ENCODE measurements around the gene KRT12.
"Not testable (repeated sequence)": the region's sequence is repeated elsewhere in the genome, so short reads cannot be mapped to it uniquely, and the experiment has no call there.

Gene KRT12

DNA sequence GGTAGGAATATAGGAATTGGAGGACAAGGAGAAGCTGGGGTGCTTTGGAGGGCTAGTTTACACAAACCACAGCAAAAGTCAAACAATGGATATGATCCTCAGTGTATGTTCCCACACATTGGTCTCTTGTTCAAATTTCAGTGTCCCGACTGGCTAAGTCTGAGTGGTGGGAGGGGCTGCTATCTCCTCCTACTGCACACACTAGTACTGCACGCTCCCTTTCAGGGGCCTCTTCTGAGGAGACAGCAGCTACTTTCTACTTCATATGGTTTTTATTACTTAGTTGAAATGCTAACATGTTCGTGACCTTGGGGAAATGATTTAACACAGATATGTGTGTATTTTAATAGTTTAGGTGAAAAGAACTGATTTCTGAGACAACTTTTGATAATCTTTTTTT lies 25.8 kb downstream of the KRT12 start:
- DNase-seq, result no peak

DNA sequence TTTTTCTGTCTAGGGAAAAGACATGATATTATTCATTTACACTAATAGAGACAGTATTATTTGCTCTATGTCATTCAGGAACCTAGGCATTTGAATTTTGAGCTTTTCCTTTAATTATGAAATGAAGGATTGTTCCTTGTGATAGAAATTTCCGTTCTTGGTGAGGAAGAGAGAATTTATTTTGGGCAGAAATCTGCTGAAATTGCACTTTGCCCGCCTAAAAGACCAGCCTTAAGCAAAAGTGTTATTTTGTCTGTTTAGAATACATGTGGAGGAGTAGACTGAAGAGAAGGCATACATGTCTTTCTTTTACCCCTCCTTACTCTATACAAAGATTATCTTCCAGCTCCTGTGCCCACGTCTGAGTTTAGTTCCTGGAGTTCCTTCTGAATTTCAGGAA lies 27.8 kb downstream of the KRT12 start:
- DNase-seq, result no peak

GRCh38 chr17:40836020-40836419 lies 31.0 kb downstream of the KRT12 start:
- no peak for DNase-seq

DNA sequence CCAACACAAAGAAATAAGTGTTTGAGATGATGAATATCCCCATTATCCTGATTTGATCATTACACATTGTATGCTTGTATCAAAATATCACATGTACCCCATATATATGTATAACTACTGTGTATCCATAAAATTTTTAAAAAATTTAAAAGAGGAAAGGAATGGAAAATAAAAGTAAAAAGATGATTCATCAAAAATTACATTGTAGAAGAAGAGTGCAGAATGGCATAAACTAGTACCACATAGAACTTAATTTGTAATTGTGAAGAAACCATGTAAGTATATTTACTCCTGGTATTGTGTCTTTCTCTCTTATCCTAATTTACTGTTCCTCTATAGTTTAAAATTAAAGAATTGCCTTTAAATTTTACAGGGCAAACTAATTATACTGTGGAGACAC lies 33.1 kb downstream of the KRT12 start:
- no peak for DNase-seq

DNA sequence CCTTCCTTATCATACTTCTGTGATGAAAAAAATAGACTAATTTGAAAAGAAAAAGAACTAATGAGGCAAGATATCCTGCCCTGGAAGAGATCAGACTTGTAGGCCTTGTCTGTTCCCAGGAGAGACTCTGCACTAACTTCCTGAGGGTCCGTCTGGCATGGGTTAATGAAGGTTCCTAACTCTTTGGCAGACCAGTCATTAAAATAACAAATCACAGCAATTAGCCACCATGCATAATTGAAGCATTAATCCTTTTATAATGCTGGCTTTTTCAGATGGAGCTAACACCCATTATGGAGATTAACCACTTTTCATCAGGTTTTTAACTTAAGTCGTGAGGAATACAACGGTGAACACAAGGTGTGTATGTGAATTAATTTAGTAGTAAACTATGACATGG lies 34.2 kb downstream of the KRT12 start:
- no peak for DNase-seq

- no peak for DNase-seq
Measured at GRCh38 chr17:40830085-40830776, 36.8 kb downstream of the KRT12 start.

GRCh38 chr17:40828454-40829044 lies 38.5 kb downstream of the KRT12 start:
- DNase-seq, result no peak

DNA sequence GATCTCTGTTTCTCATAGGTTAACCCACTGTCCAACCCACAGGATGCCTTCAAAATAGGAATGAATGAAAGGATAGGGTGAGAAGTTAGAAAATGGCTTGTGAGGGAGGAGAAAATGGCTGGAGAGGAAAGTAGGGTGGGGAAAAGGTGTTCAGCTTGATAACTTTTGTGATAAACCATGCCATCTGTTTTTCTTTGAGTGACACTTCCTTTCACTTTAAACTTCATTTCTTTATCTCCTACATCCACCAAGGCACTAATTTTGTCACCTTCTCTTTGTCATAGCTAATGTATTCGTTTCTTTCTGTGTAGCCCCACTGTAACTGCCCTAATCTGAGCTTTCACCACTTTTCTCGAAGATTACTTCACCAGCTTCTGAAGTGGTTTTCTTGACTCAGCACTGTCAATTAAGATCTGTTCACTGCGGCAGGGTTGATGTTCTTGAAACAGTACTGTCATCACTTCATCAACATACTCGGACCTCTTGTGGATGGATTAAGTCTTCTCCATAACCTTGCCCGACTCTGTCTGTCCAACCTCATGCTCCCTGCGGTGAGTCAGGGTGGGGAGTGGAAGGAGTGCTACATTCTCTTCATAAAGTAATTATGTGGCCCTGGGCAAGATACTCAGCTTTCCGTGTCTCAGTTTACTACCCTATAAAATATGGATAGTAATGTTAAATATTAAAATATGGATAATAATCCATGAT lies 39.1 kb downstream of the KRT12 start:
- DNase-seq, result no peak

DNA sequence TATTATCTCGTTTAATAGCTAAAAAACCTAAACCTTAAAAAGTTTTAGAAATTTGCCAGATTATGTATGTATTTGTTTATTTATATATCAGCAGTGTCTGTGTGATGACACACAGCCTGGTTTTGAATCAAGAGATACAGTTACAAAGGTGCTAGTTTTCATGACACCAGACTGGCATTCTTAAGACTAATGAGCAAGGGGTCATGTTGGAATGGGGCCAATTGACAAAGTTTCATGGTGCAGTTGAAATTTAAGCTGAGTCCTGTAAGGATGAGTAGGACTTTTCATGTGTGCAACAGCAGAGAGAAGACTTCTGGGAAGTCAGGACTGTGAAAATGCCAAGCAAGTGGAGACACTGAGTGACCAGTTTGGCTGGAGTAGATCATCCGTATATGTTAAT lies 41.4 kb downstream of the KRT12 start:
- DNase-seq, result no peak

DNA sequence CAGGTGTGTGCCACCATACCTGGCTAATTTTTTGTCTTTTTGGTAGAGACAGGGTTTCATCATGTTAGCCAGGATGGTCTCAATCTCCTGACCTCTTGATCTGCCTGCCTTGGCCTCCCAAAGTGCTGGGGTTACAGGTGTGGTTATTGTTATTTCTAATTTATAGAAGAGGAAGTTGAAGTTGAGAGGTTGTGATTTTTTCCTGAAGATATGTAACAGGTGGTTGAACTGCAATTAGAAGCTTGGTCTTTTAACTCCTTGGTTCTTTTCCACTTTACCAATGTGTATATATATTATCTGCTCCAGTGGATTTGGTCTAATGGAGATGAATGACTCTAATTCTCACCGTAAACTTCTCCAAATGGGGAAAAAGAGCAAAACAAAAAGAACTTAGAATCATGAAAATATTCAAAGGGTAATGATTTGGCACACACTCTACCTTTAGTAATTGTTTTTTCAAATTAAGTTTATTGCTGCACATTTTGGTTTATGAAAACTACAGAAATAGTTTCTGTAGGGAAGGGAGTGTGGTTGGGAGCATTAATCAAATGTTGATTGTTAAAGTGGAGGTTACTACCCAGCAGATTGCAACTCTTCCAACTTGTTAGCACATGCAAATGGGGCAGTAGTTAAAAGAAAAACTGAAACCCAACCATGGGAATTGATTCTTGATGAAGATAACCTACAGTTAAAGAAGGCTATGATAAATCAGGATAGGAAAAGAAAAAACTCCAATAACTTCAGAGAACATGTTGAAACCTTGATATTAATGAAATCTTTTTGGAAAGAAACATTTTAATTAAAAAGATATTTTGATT lies 42.8 kb downstream of the KRT12 start:
- no peak for DNase-seq

GRCh38 chr17:40822132-40822812 lies 44.8 kb downstream of the KRT12 start, which contains the start of gene KRT10:
TSS of gene KRT10 (minus strand) at chr17:40822614. CDS start at chr17:40822585, 29 bp downstream.
- DNase-seq, result no peak

DNA sequence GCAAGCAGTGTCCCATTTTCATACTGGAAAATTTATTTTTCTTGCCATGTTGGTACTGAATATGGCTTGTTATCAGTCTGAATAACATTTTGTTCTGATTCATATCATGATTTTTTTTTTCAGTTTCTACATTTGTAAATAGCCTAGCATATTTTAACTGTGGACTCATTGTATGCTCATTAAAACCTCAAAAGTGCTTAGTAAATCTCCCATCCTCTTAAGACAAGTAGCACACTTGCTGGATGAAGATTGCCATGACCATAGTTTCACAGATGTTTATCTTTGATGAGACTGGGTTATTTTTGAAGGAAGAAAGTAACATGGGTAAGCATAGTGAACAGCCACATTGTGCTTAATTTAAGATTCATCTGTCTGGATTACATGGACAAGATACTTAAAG lies 45.5 kb downstream of the KRT12 start:
- no peak for DNase-seq

- DNase-seq, result no peak
Measured at GRCh38 chr17:40820228-40820838, 46.7 kb downstream of the KRT12 start.

DNA sequence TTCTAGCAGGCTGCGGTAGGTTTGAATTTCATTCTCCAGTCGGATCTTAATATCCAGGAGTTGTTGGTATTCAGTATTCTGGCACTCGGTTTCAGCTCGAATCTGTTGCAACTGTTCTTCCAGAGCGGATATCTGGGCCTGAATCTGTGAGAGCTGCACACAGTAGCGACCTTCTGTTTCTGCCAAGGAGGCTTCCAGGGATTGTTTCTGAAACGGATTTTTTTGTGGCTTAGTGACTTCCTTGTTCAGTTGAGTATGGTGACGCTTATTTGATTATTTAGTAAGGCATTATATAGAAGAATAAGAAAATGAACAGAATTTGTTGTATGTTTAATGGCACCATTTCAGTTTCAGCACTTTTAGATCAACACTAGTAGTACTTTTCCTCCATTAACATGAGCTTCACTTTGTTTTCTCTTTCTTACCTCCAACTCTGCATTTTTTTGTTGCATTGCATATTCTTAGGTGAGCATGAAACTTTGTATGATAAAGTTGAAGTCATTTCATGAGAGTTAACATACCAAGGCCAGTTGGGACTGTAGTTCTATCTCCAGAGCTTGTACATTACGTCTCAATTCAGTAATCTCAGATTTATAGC lies 47.4 kb downstream of the KRT12 start:
- no peak for DNase-seq

DNA sequence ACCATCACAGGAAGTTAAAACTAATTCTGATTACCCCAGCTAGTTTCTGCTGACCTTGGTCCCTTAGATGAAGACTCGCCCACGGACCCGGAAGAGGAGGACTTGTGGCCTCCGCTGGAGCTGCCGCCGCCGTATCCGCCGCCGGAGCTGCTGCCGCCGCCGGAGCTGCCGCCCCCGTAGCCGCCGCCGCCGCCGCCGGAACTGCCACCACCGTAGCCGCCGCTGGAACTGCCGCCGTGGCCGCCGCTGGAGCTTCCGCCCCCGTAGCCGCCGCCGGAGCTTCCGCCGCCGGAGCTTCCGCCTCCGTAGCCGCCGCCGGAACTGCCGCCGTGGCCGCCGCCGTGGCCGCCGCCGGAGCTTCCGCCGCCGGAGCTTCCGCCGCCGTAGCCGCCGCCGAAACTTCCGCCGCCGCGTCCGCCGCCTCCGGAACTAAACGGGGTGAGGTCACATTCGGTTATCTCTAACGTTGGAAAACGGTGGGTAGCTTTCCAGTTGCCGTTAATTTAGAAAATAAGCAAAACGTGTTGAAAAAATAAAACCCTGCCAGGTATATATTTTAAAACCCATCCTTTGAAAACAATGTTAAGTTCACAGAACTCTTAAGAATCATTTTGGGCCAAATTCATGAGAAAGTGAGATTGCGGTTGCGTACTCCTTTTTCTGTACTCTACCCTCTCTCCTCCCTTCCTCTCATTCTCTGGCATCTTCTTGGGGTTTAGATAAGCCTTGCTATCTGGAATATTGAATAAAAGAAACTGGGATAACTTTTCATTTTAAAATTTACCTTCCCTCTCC lies 48.1 kb downstream of the KRT12 start:
- peak; percentile 18 to 76 for DNase-seq

- no peak for DNase-seq
Measured at GRCh38 chr17:40818343-40818732, 48.7 kb downstream of the KRT12 start.

DNA sequence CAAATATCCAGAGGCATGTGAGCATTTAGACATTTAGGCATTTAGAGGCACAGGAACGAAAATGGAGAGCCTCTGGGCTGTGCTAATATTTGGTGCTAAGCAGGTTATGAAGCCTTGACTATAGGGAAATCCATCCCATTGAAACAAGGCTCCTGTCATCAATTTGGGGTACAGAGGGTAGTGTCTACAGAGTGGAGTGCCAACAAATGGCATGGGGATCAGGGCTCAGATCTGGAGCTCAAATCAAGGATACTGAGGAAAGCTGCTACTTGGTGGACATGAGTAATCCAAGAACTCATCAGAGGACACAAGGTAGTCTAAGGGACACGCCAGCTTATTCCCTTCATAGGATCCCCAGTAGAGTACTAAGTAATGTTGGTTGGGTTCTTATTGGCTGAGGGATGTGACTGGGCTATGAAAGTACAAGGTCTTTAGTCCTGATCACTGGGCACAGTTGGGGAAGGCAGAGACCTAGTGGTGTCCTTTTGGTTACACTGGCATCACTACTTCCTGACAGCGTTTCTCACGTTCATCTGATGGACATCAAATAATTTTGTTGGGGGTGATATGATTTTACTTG lies 49.8 kb downstream of the KRT12 start:
- no peak for DNase-seq

GRCh38 chr17:40816569-40816968 lies 50.5 kb downstream of the KRT12 start:
- DNase-seq, result no peak

- no peak for DNase-seq
Measured at GRCh38 chr17:40815381-40815780, 51.6 kb downstream of the KRT12 start.

DNA sequence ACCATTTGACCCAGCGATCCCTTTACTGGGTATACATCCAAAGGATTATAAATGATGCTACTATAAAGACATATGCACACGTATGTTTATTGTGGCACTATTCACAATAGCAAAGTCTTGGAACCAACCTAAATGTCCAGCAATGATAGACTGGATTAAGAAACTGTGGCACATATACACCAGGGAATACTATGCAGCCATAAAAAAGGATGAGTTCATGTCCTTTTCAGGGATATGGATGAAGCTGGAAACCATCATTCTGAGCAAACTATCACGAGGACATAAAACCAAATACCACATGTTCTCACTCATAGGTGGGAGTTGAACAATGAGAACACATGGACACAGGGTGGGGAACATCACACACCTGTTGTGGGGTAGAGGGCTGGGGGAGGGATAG lies 52.4 kb downstream of the KRT12 start:
- DNase-seq, result not testable (repeated sequence)

GRCh38 chr17:40813804-40814203 lies 53.2 kb downstream of the KRT12 start:
- DNase-seq, result no peak
